Measurements from ENCODE around the gene LAMC3. TPM values are rescaled to one million over a fixed set of nuclear protein-coding genes. Genes with fewer than 3 reads are reported as not detected.
"Not testable (repeated sequence)": the region's sequence is repeated elsewhere in the genome, so short reads cannot be mapped to it uniquely, and the experiment has no call there.

Gene LAMC3
- total RNA-seq, 1 donor, result not detected

GRCh38 chr9:131113655-131114054 lies 104.7 kb downstream of the LAMC3 start:
- no peak for TF ChIP-seq CTCF (IDR thresholded peaks at IDR 0.05; ENCODE audit: insufficient read depth, low read length)
- H3K4me3 ChIP-seq (ENCODE audit: low read depth, low read length), result no peak overlapping the region
- DNase-seq (ENCODE audit: low read depth), result no peak

GRCh38 chr9:131114084-131114535 lies 105.1 kb downstream of the LAMC3 start:
- no peak for TF ChIP-seq CTCF (IDR thresholded peaks at IDR 0.05; ENCODE audit: insufficient read depth, low read length)
- no peak for DNase-seq (ENCODE audit: low read depth)
- no peak overlapping the region for H3K4me3 ChIP-seq (ENCODE audit: low read depth, low read length)

- not testable (repeated sequence) for H3K4me3 ChIP-seq (ENCODE audit: low read depth, low read length); DNase-seq (ENCODE audit: low read depth)
Observed at GRCh38 chr9:131115360-131115742, 106.4 kb downstream of the LAMC3 start.

GRCh38 chr9:131116281-131117120 lies 107.5 kb downstream of the LAMC3 start:
- H3K4me3 ChIP-seq (ENCODE audit: low read depth, low read length), result no peak overlapping the region
- TF ChIP-seq CTCF (IDR thresholded peaks at IDR 0.05; ENCODE audit: insufficient read depth, low read length), result no peak
- no peak for DNase-seq (ENCODE audit: low read depth)

- DNase-seq (ENCODE audit: low read depth), result no peak
- no peak for TF ChIP-seq CTCF (IDR thresholded peaks at IDR 0.05; ENCODE audit: insufficient read depth, low read length)
- H3K4me3 ChIP-seq (ENCODE audit: low read depth, low read length), result no peak overlapping the region
Observed at GRCh38 chr9:131117121-131117761, 108.3 kb downstream of the LAMC3 start.

GRCh38 chr9:131117762-131118145 lies 108.8 kb downstream of the LAMC3 start:
- H3K4me3 ChIP-seq (ENCODE audit: low read depth, low read length), result no peak overlapping the region
- DNase-seq (ENCODE audit: low read depth), result no peak
- no peak for TF ChIP-seq CTCF (IDR thresholded peaks at IDR 0.05; ENCODE audit: insufficient read depth, low read length)

- TF ChIP-seq CTCF (IDR thresholded peaks at IDR 0.05; ENCODE audit: insufficient read depth, low read length), result no peak
- no peak overlapping the region for H3K4me3 ChIP-seq (ENCODE audit: low read depth, low read length)
- no peak for DNase-seq (ENCODE audit: low read depth)
Observed at GRCh38 chr9:131119600-131119999, 110.6 kb downstream of the LAMC3 start.
